Measurements from ENCODE around the gene OPCML. TPM values are rescaled to one million over a fixed set of nuclear protein-coding genes. Genes with fewer than 3 reads are reported as not detected.

OPCML gene
- polyA plus RNA-seq, 1 donor from 2014 or later, result not detected

DNA sequence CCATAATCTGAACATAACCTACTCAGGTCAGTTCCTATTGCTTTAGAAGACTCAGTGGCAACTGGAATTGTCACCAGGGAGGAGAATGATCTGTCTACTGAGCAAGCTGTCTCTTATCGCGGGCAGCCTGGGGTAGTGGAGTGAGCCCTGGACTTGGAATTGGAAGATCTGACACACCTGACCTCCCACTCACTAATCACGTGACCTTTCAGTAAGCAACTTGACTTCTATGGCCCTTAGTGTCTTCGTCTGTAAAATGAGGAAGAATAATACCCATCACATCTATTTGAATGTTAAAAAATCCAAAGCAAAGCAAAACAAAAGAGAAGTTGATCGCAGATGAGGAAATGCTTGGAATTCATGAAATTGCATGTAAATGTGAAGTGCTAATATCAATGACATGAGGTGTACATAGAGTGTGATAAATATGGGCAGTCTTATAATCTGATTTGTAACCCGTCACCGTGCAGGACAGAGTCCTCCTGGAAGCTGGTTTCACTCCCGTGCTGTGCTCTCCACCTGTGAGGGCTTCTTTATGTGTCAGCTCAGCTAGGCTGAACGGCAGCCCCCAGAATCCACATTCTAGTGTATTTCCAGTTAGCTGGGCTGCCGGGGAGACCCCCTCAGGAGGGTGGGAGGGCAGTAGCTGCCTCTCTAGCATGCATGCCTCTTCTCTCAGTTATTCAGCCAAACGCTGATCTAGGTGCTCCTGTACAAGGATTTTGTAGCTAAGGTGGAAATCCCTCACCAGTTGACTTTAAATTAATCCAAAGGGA lies 482.9 kb downstream of the OPCML start:
- no peak overlapping the region for H3K4me3 Mint-ChIP-seq
- no peaks in the 10 kb centered on the region for H3K27me3 Mint-ChIP-seq
- peaks cover 0 to 11% (median 0%) of the 10 kb centered on the region in 3 donors for H3K9me3 Mint-ChIP-seq
- H3K4me1 Mint-ChIP-seq, result no peaks in the 10 kb centered on the region
- H3K27ac Mint-ChIP-seq, result no peak overlapping the region
- H3K36me3 Mint-ChIP-seq, result no peaks in the 10 kb centered on the region

DNA sequence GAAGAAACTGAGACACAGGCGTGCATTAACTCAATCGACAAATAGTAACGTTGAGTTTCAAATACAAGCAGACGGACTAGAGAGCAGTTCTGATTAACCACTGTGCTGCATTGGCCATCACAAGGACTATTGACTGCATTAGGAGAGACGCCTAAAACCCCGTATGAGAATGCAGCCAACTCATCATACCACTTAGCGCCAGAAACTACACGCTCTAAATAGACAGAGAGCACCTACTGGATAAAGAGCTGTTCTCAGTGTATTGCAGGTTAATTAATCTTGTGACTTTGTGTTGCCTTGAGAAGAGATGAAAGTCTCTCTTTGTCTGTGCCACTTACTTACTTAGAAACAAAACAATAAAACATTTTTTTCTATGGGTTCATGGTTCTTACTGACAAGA lies 484.0 kb downstream of the OPCML start:
- Mint-ChIP-seq H3K27me3 (no peaks in the 10 kb centered on the region), H3K4me3 (no peak overlapping the region), H3K9me3 (peaks cover 0 to 18% (median 0%) of the 10 kb centered on the region in 3 donors), H3K27ac (peak overlapping the region in 1 of 3 donors; percentile 26), H3K4me1 (peaks cover 0 to 2% (median 0%) of the 10 kb centered on the region in 3 donors), H3K36me3 (no peaks in the 10 kb centered on the region)

DNA sequence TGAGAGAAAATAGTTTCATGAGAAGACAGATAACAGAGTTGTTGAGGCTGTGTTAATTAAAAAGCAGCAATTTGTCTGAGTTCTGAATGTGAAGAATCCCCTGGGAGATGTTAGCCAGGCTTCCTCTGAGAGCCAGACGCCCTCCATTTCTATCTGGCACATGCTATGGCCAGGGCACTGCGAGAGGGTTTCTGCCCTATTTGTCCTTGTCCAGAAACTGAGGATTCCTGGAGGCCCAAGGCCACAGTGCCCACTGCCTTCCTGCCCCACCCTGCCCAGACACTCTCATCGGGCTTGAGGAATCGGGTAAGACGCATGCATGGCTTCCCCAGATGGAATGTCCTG lies 484.6 kb downstream of the OPCML start:
- no peak overlapping the region for H3K27ac Mint-ChIP-seq
- peaks cover 0 to 18% (median 0%) of the 10 kb centered on the region in 3 donors for H3K9me3 Mint-ChIP-seq
- peaks cover 0 to 2% (median 0%) of the 10 kb centered on the region in 3 donors for H3K4me1 Mint-ChIP-seq
- H3K27me3 Mint-ChIP-seq, result no peaks in the 10 kb centered on the region
- H3K36me3 Mint-ChIP-seq, result no peaks in the 10 kb centered on the region
- no peak overlapping the region for H3K4me3 Mint-ChIP-seq

DNA sequence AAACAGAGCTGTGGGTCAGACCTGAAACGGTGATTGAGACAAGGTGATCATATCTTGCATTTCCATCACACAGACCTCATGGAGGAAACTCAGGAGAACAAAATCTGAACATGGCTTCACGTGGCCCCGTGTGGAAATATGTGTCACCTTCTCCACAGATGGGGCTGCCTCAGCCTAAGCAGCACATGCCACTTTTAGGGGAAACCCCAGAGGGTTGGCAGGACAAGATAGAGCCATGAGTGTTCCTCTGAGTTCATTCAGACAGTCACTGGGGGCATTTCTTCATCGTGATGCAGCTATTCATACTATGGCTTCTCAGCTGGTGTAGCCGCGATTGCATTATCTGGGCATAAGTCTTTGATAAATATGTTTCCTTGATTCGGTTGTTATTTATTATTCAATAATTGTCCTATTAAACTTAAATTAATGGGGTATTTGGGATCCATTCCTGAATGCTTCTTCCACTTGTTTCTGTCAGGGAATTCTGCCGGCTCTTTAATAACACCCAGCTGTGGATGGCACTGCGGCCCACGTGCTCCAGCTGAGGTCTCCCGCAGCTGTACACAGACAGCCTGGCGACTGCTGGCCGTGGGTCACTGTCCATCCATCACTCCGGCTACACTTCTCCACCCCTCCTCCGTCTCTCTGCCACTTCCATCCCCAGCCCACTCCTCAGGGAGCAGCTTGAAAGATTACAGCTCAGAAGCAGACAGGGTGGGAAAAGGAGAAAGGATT lies 485.1 kb downstream of the OPCML start:
- Mint-ChIP-seq H3K9me3 (peaks cover 0 to 18% (median 0%) of the 10 kb centered on the region in 3 donors), H3K27ac (no peak overlapping the region), H3K4me3 (no peak overlapping the region), H3K27me3 (no peaks in the 10 kb centered on the region), H3K36me3 (no peaks in the 10 kb centered on the region), H3K4me1 (peaks cover 0 to 2% (median 0%) of the 10 kb centered on the region in 3 donors)

GRCh38 chr11:133046252-133046651 lies 486.0 kb downstream of the OPCML start:
- Mint-ChIP-seq H3K9me3 (peaks cover 0 to 14% (median 0%) of the 10 kb centered on the region in 3 donors), H3K27me3 (no peaks in the 10 kb centered on the region), H3K4me3 (no peak overlapping the region), H3K27ac (no peak overlapping the region), H3K36me3 (no peaks in the 10 kb centered on the region), H3K4me1 (peaks cover 0 to 2% (median 0%) of the 10 kb centered on the region in 3 donors)

DNA sequence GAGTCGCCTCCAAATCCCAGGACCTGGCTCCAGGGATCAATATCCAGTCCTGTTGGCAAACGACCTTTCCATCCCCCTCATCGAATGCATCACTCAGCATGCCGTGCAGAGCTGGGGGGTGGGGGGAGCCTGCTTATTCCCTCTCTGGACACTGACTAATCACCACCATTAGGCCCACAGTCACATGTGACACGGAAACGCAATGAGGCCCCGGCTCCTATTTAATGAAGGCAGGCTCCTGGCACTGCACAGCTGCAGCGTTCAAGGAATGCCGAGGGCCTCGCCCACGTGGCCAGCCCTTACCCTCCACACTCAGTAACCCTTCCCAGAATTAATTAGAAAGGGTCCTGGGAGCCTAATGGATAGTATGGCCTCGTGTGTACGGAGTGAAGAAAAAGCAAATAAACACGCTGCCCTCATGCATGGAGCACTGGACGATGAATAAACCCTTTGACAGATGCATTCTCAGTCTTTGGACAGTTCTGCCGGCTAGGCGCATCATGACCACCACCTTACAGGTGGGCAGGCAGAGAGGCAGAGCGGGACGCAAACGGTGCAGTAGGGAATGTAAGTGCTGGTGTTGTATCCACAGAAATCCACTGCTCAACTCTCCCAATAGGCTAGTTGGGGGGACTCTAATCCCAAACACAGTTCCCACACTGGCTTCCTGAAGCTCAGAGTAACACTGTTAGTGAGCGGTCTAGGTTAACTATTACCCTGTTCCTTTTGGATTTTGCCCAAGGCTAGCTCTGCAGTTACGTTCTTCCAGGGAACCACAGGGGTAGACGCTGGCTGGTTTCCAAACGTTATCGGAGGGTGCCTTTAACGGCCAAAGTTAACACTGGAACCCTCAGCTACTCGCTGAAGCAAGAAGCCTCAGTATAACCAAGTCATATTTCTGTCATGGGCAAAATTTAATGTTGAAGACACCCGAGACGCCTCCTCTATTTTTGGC lies 490.1 kb downstream of the OPCML start:
- H3K4me1 Mint-ChIP-seq, result peaks cover 0 to 2% (median 0%) of the 10 kb centered on the region in 3 donors
- peaks cover 0 to 10% (median 0%) of the 10 kb centered on the region in 3 donors for H3K9me3 Mint-ChIP-seq
- H3K36me3 Mint-ChIP-seq, result no peaks in the 10 kb centered on the region
- H3K4me3 Mint-ChIP-seq, result no peak overlapping the region
- H3K27me3 Mint-ChIP-seq, result no peaks in the 10 kb centered on the region
- H3K27ac Mint-ChIP-seq, result no peak overlapping the region

DNA sequence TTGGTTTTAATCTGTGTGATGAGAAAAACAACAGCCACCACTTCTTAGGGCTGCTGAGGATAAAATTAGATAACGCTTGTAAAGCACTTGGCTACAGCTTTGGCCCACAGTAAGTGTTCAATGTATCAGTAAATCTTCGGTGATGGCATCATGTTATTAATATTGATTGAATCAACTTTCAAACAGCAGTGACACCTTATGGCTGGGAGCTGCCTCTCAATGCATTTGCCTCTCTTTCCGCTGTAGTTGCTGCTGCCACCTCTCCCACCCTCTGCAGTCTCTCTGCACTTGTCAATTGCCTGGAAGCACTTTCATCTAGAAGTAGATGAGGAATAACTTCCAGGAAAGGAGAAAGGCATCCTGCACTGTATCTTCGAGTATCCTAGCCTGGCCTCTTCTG lies 491.1 kb downstream of the OPCML start:
- Mint-ChIP-seq H3K4me1 (peaks cover 0 to 2% (median 0%) of the 10 kb centered on the region in 3 donors), H3K27me3 (no peaks in the 10 kb centered on the region), H3K36me3 (no peaks in the 10 kb centered on the region), H3K9me3 (peaks cover 0 to 10% (median 0%) of the 10 kb centered on the region in 3 donors), H3K27ac (peak overlapping the region in 1 of 3 donors; percentile 50), H3K4me3 (no peak overlapping the region)

- Mint-ChIP-seq H3K36me3 (no peaks in the 10 kb centered on the region), H3K4me3 (no peak overlapping the region), H3K27me3 (no peaks in the 10 kb centered on the region), H3K27ac (no peak overlapping the region), H3K9me3 (peaks cover 0 to 10% (median 0%) of the 10 kb centered on the region in 3 donors), H3K4me1 (peaks cover 0 to 2% (median 0%) of the 10 kb centered on the region in 3 donors)
These were observed 491.9 kb downstream of the OPCML start for GRCh38 chr11:133040289-133040900.

- peaks cover 0 to 7% (median 2%) of the 10 kb centered on the region in 3 donors for H3K9me3 Mint-ChIP-seq
- no peaks in the 10 kb centered on the region for H3K4me1 Mint-ChIP-seq
- no peak overlapping the region for H3K4me3 Mint-ChIP-seq
- no peak overlapping the region for H3K27ac Mint-ChIP-seq
- H3K36me3 Mint-ChIP-seq, result no peaks in the 10 kb centered on the region
- H3K27me3 Mint-ChIP-seq, result no peaks in the 10 kb centered on the region
These were observed 493.5 kb downstream of the OPCML start for GRCh38 chr11:133038850-133039249.

DNA sequence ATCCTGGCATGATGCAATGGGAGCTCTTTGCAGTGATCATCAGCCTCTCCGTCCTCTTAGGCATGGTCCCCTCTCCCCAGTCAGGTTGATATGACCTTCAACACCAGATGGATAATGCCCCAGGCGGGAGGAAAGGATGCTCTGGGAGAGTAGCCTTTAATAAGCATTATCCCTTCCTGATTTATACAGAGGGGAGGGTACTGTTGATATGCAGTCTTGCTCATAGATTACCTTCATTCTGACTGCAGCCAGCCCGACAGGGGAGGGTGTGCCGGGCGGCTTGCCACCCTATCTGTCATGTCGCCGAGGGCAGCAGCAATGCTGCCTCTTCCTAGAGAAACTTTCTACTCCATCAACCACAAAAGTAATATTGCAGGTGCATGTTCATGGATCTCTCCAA lies 497.4 kb downstream of the OPCML start:
- Mint-ChIP-seq H3K4me3 (no peak overlapping the region), H3K36me3 (no peaks in the 10 kb centered on the region), H3K9me3 (peaks cover 0 to 7% (median 3%) of the 10 kb centered on the region in 3 donors), H3K27ac (no peak overlapping the region), H3K27me3 (no peaks in the 10 kb centered on the region), H3K4me1 (no peaks in the 10 kb centered on the region)

- Mint-ChIP-seq H3K4me1 (no peaks in the 10 kb centered on the region), H3K4me3 (no peak overlapping the region), H3K27me3 (no peaks in the 10 kb centered on the region), H3K27ac (no peak overlapping the region), H3K9me3 (peaks cover 3 to 8% (median 5%) of the 10 kb centered on the region in 3 donors), H3K36me3 (no peaks in the 10 kb centered on the region)
These were observed 503.2 kb downstream of the OPCML start for GRCh38 chr11:133029107-133029506.

DNA sequence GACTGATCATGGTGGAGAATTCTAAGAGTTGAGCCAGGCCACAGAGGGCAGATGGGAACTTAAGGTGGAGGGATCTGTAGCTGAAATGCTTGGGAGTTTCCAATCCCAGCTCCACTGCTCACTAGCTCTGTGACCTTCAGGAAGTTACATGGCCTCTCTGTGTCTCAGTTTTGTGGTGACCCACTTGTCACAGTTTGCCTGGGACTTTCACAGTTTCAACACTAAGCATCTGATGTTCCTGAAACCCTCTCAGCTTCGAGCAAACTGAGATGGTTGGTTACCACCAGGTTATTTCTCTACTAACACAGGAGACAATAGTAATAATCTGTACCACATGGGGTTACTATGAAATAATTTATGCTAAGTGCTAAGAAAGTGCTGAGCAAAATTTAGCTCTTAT lies 505.3 kb downstream of the OPCML start:
- Mint-ChIP-seq H3K27me3 (no peaks in the 10 kb centered on the region), H3K36me3 (no peaks in the 10 kb centered on the region), H3K4me3 (no peak overlapping the region), H3K4me1 (no peaks in the 10 kb centered on the region), H3K9me3 (peaks cover 3 to 8% (median 8%) of the 10 kb centered on the region in 3 donors), H3K27ac (no peak overlapping the region)

- H3K4me3 Mint-ChIP-seq, result no peak overlapping the region
- peaks cover 3 to 8% (median 3%) of the 10 kb centered on the region in 3 donors for H3K9me3 Mint-ChIP-seq
- H3K36me3 Mint-ChIP-seq, result no peaks in the 10 kb centered on the region
- H3K4me1 Mint-ChIP-seq, result no peaks in the 10 kb centered on the region
- H3K27ac Mint-ChIP-seq, result no peak overlapping the region
- H3K27me3 Mint-ChIP-seq, result no peaks in the 10 kb centered on the region
These were observed 508.0 kb downstream of the OPCML start for GRCh38 chr11:133024301-133024700.

- Mint-ChIP-seq H3K4me3 (no peak overlapping the region), H3K27me3 (peaks cover under 1% of the 10 kb centered on the region), H3K9me3 (peaks cover 1 to 8% (median 4%) of the 10 kb centered on the region in 3 donors), H3K36me3 (no peaks in the 10 kb centered on the region), H3K4me1 (no peaks in the 10 kb centered on the region), H3K27ac (no peak overlapping the region)
These were observed 509.1 kb downstream of the OPCML start for GRCh38 chr11:133023232-133023631.
